Activated naive CD4-positive, alpha-beta T cell treated with anti-CD3 and anti-CD28 coated beads, Interleukin-2, amount 50 U/mL, for 72 hours (primary cell): Measurements from ENCODE around the gene NTNG2. TPM values are rescaled to one million over a fixed set of nuclear protein-coding genes. Genes with fewer than 3 reads are reported as not detected.

ENCODE experiments used
- ATAC-seq, 2 donors: fragments of 150-1000 bp; cut with Tn5 transposase; 2 replicates each; pipeline ENCODE4 v1.10.0; 2021; ENCODE audit warnings: mild to moderate bottlenecking in 2 of 2, moderate library complexity in 2 of 2
- DNase-seq, 2 donors: peaks; one replicate each; pipeline ENCODE4 v3.0.0; 2021 to 2022; ENCODE audit warnings: low spot score in 2 of 2
- H3K27ac Mint-ChIP-seq, 2 donors: one replicate each; pipeline ENCODE4 v1.8.0; 2022; ENCODE audit warnings: mild to moderate bottlenecking in 2 of 2, mixed read lengths in 2 of 2
- H3K36me3 Mint-ChIP-seq, 2 donors: one replicate each; pipeline ENCODE4 v1.8.0; 2022; ENCODE audit warnings: mixed read lengths in 2 of 2
- H3K9me3 Mint-ChIP-seq, 2 donors: one replicate each; pipeline ENCODE4 v1.8.0; 2022; ENCODE audit warnings: mixed read lengths in 2 of 2
- total RNA-seq, 2 donors: library from RNA; stranded (reverse); gene quantifications; one replicate each; pipeline ENCODE4 v1.2.3, GENCODE V29; 2022

NTNG2 gene
- total RNA-seq, 2 donors from 2014 or later = 2.2 to 2.4 TPM

- ATAC-seq (no peak), DNase-seq (no peak)
- Mint-ChIP-seq H3K36me3 (no peaks in the 10 kb centered on the region), H3K9me3 (no peaks in the 10 kb centered on the region), H3K27ac (no peak overlapping the region)
Observed at GRCh38 chr9:132183715-132184114, 21.9 kb downstream of the NTNG2 start.

- no peaks in the 10 kb centered on the region for H3K9me3 Mint-ChIP-seq
- DNase-seq (no peak), ATAC-seq (no peak)
- H3K36me3 Mint-ChIP-seq = no peaks in the 10 kb centered on the region
- H3K27ac Mint-ChIP-seq = peak overlapping the region in 1 of 2 donors; percentile 24
Observed at GRCh38 chr9:132184124-132184523, 22.3 kb downstream of the NTNG2 start.

DNA sequence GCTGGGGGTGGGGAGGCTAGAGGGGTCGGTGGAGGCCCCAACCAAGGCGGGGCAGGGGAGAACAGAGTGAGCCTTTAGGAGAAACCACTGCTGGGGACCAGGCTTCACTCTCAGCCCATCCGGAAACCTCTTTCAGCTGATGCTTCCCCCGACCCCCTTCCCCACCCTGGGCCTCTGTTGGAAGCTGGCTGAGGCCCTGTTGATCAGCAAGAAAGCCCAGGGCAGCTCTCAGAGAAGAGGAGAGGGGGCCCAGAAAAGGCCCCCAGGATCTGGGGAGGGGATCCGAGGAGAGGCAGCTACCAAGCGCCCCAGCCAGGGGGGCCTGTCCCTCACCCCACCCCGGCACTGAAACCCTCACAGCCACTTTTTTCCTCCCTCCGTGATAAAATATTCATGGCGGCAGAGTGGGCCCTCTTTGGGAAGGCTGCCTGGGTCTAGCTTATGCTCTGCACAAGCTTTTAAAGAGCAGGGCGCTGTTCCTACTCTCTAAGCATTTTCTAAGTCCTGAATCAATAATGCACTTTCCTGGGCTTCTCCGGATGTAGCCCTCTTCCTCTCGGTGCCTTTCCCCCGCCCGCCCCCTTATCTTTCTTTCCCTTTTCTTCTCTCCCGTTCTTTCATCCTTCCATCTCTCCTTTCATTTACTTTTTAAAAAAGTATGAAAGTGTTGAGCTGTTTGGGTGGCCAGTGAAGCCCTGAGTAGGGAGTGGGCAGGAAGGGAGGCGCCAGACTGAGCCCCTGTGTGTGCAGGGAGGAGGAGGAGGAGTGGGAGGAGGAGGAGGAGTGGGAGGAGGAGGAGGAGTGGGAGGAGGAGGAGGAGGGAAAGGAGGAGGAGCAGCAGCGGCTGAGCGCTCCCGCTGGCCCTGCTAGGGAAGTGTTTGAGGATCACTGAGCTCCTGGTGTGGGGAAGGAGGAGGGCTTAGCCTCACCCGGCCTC lies 23.5 kb downstream of the NTNG2 start:
- H3K9me3 Mint-ChIP-seq = no peaks in the 10 kb centered on the region
- no peaks in the 10 kb centered on the region for H3K36me3 Mint-ChIP-seq
- no peak overlapping the region for H3K27ac Mint-ChIP-seq
- DNase-seq (no peak), ATAC-seq (no peak)

DNA sequence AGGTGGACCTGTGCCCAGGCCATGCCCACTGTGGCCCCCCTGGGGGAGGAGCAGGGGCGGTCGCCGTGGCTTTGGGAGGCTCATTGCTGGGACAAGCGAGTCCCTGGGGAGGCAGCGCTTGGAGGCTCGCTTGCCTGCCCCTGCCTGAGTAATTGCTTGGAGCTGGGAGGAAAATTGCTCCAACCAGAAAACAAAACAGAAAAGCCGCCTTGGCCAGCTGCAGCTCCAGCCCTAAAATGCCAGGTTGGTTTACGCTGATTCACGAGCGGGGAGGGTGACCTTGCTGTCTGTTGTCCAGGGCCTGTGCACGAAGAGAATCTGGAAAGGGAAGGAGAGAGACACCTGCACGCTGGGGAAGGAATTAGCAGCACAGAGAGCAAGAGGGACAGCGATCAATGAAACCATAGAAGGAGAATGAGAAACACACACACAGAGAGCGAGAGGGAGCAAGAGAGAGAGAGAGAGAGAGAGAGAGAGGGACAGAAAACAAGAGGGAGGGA lies 25.3 kb downstream of the NTNG2 start:
- Mint-ChIP-seq H3K27ac (no peak overlapping the region), H3K9me3 (no peaks in the 10 kb centered on the region), H3K36me3 (no peaks in the 10 kb centered on the region)
- DNase-seq = no peak
- no peak for ATAC-seq

DNA sequence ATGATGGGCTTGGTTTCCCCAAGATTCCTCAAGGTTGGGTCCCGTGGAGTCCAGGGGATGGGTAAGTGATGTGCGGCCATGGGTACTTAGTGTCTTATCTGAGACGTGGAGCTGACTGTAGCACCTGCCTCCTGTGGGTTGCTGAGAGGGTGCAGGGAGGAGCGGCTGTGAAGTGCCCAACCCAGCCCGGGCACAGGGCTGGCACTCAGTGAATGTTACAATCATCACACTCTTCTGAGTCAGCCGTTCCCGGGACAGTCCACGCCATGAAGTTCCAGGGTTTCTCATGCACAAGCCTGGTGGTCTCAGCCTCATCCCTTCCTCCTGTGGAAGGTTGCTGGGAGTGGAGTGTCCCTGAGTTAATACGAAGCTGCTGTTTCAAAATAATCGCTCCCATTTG lies 29.1 kb downstream of the NTNG2 start:
- Mint-ChIP-seq H3K9me3 (no peaks in the 10 kb centered on the region), H3K27ac (no peak overlapping the region), H3K36me3 (no peaks in the 10 kb centered on the region)
- no peak for DNase-seq
- no peak for ATAC-seq

DNA sequence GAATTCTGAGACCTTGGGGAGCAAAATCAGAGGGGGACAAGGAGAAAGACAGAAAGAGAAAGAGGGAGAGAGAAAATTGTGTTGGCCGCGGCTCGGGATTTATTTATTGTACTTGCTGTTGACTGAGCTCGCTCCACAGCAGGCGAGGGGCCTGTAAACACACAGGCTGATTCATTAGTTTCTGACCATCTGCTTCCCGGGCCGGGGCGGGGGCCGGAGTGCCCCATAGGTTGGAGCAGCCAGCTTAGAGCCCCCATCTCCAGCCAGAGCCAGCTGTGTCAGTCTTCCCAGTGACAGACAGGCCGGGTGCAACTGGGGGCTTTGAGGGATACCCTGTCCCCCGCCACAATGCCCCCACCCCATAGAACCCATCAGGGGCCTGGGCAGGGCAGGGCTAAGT lies 30.9 kb downstream of the NTNG2 start:
- Mint-ChIP-seq H3K9me3 (no peaks in the 10 kb centered on the region), H3K36me3 (no peaks in the 10 kb centered on the region), H3K27ac (no peak overlapping the region)
- no peak for DNase-seq
- ATAC-seq = no peak

- Mint-ChIP-seq H3K27ac (no peak overlapping the region), H3K9me3 (no peaks in the 10 kb centered on the region), H3K36me3 (no peaks in the 10 kb centered on the region)
- ATAC-seq = no peak
- DNase-seq = no peak
Observed at GRCh38 chr9:132193227-132194124, 31.6 kb downstream of the NTNG2 start.

GRCh38 chr9:132194508-132194907 lies 32.6 kb downstream of the NTNG2 start:
- no peaks in the 10 kb centered on the region for H3K9me3 Mint-ChIP-seq
- H3K27ac Mint-ChIP-seq = no peak overlapping the region
- H3K36me3 Mint-ChIP-seq = no peaks in the 10 kb centered on the region
- ATAC-seq = no peak
- no peak for DNase-seq

DNA sequence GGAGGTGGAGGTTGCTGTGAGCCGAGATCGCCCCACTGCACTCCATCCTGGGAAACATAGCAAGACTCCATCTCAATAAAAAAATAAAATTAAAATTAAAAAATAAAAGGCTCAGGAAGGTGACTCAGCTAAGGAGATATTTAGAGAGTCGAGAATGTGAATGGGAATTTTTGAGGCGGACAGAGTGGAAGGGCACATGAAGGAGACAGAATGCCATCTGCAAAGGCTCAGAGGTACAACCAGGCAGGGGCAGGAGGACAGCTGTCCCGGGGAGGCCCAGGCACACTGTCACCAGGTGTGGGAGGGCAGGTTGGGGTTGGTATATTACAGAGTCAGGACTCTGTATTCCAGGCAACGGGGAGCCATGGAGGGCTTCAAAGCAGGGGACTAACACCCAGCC lies 35.5 kb downstream of the NTNG2 start:
- H3K36me3 Mint-ChIP-seq = no peaks in the 10 kb centered on the region
- H3K27ac Mint-ChIP-seq = no peak overlapping the region
- no peak for DNase-seq
- ATAC-seq = no peak
- no peaks in the 10 kb centered on the region for H3K9me3 Mint-ChIP-seq

DNA sequence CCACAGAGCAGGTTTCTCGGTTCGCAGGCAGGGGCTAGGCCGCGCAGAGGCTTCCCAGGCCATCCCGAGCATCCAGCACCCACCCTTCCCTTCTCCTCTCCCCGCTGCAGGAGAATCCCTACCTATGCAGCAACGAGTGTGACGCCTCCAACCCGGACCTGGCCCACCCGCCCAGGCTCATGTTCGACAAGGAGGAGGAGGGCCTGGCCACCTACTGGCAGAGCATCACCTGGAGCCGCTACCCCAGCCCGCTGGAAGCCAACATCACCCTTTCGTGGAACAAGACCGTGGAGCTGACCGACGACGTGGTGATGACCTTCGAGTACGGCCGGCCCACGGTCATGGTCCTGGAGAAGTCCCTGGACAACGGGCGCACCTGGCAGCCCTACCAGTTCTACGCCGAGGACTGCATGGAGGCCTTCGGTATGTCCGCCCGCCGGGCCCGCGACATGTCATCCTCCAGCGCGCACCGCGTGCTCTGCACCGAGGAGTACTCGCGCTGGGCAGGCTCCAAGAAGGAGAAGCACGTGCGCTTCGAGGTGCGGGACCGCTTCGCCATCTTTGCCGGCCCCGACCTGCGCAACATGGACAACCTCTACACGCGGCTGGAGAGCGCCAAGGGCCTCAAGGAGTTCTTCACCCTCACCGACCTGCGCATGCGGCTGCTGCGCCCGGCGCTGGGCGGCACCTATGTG lies 36.1 kb downstream of the NTNG2 start:
- no peak overlapping the region for H3K27ac Mint-ChIP-seq
- no peaks in the 10 kb centered on the region for H3K9me3 Mint-ChIP-seq
- no peak for ATAC-seq

GRCh38 chr9:132199056-132199455 lies 37.2 kb downstream of the NTNG2 start:
- ATAC-seq (no peak), DNase-seq (no peak)
- Mint-ChIP-seq H3K36me3 (no peaks in the 10 kb centered on the region), H3K27ac (no peak overlapping the region), H3K9me3 (no peaks in the 10 kb centered on the region)

More for the DNA sequence above, 36.1 kb downstream of the NTNG2 start:
- no peaks in the 10 kb centered on the region for H3K36me3 Mint-ChIP-seq
- no peak for DNase-seq

- ATAC-seq (no peak), DNase-seq (no peak)
- no peak overlapping the region for H3K27ac Mint-ChIP-seq
- H3K36me3 Mint-ChIP-seq = no peaks in the 10 kb centered on the region
- no peaks in the 10 kb centered on the region for H3K9me3 Mint-ChIP-seq
Observed at GRCh38 chr9:132200706-132201105, 38.8 kb downstream of the NTNG2 start.

GRCh38 chr9:132201139-132201538 lies 39.3 kb downstream of the NTNG2 start:
- Mint-ChIP-seq H3K36me3 (no peaks in the 10 kb centered on the region), H3K27ac (no peak overlapping the region), H3K9me3 (no peaks in the 10 kb centered on the region)
- DNase-seq (no peak), ATAC-seq (no peak)

DNA sequence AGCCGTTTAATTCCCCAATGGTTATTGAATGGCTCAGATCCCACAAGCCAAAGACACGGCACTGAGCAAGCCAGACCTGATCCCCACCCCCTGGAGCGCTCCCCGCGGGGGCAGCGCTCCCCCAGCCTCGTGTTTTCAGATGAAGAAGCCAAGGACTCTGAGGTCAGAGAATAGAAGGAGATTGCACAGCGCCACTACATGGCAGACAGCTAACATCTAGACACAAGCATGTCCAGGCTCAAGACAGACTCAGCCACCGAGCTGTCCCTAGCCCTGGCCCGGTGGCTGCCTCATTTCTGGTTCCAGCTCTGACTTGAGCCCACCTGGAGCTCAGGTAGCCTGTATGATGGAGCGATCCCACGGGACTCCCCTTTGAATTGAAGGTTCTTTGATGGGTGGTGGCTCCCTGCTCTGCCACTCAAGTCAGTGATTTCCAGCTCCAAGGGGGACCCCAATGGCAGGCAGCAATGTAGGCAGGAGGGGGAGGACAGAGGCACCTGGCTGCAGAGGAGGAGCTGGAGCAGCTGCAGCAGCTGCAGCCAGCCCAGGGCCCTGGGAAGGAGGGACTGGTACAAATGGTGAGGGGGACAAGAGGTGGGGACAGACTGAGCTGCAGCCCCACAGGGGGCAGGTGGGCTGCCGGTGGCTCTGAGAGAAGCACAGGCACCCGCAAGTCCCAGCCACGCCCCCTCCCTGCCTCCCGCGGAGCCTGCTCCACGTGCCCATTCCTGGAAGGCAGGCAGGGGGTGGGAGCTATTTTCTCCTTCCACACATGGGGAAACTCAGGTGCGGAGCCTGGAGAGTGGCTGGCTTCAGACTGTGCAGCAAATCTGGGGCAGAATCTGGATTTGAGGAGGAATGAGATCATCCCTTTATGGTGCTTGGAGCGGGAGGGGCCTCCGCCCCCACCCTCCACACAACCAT lies 40.2 kb downstream of the NTNG2 start:
- no peak for DNase-seq
- H3K36me3 Mint-ChIP-seq = no peaks in the 10 kb centered on the region
- no peak for ATAC-seq
- no peak overlapping the region for H3K27ac Mint-ChIP-seq
- H3K9me3 Mint-ChIP-seq = no peaks in the 10 kb centered on the region

GRCh38 chr9:132204883-132205282 lies 43.0 kb downstream of the NTNG2 start:
- H3K27ac Mint-ChIP-seq = no peak overlapping the region

DNA sequence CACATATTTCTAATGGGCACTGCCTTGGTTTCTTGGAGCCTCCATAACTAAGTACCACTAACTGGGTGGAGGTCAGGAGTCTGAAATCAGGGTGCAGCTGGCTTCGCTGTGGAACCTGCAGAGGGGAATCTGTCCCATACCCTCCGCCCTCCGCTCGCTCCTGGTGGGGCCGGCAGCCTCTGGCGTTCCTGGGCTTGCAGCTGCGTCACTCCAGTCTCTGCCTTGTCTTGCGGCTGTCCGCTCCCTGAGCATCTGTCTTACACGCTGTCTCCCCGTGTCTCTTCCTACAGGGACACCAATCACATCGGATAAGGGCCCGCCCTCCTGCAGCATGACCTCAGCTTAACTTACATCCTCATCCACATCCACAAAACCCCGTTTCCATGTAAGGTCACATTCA lies 45.4 kb downstream of the NTNG2 start:
- no peaks in the 10 kb centered on the region for H3K9me3 Mint-ChIP-seq
- H3K36me3 Mint-ChIP-seq = no peaks in the 10 kb centered on the region
- no peak overlapping the region for H3K27ac Mint-ChIP-seq
- no peak for DNase-seq
- ATAC-seq = no peak

More at GRCh38 chr9:132204883-132205282, 43.0 kb downstream of the NTNG2 start:
- ATAC-seq (no peak), DNase-seq (no peak)
- Mint-ChIP-seq H3K9me3 (no peaks in the 10 kb centered on the region), H3K36me3 (no peaks in the 10 kb centered on the region)
